IMR-90 (cell line): ENCODE results near the gene PRKN.

ENCODE experiments used
- BHLHE40 ChIP-seq: fragments of 150-350 bp; IDR thresholded peaks from 2 replicates; pipeline ENCODE4 v1.6.1; 2016; ENCODE audit warnings: mild to moderate bottlenecking, low read depth, low read length
- CEBPB ChIP-seq: IDR thresholded peaks from 2 replicates; pipeline ENCODE4 v1.6.1; 2012; ENCODE audit warnings: low read depth, low read length, improper control_type of control experiment
- CHD1 ChIP-seq: IDR thresholded peaks from 2 replicates; pipeline ENCODE4 v1.6.1; 2012; ENCODE audit warnings: low read depth, low read length, improper control_type of control experiment
- CTCF ChIP-seq: conservative IDR thresholded peaks from 2 replicates; pipeline ENCODE4 v1.5.1; 2012; ENCODE audit warnings: mild to moderate bottlenecking, low read depth, low read length, improper control_type of control experiment
- FOS ChIP-seq: fragments of 150-350 bp; IDR thresholded peaks from 2 replicates; pipeline ENCODE4 v1.6.1; 2016; ENCODE audit warnings: low read depth, low read length
- MAZ ChIP-seq: IDR thresholded peaks from 2 replicates; pipeline ENCODE4 v1.6.1; 2012; ENCODE audit warnings: low read depth, mild to moderate bottlenecking, low read length, improper control_type of control experiment, moderate library complexity, borderline replicate concordance
- MXI1 ChIP-seq: IDR thresholded peaks from 2 replicates; pipeline ENCODE4 v1.6.1; 2012; ENCODE audit warnings: low read depth, mild to moderate bottlenecking, low read length, moderate library complexity, borderline replicate concordance
- POLR2A ChIP-seq: IDR thresholded peaks from 2 replicates; pipeline ENCODE4 v1.6.1; 2012; ENCODE audit warnings: mild to moderate bottlenecking, low read depth, low read length
- RAD21 ChIP-seq: IDR thresholded peaks from 2 replicates; pipeline ENCODE4 v1.6.1; 2012; ENCODE audit warnings: low read length, improper control_type of control experiment
- RCOR1 ChIP-seq: IDR thresholded peaks from 2 replicates; pipeline ENCODE4 v1.6.1; 2012; ENCODE audit warnings: mild to moderate bottlenecking, low read length, improper control_type of control experiment; ENCODE audit not compliant: insufficient replicate concordance
- RFX5 ChIP-seq: IDR thresholded peaks from 2 replicates; pipeline ENCODE4 v1.8.0; 2012; ENCODE audit warnings: low read depth, mild to moderate bottlenecking, low read length, moderate library complexity
- SMC3 ChIP-seq: fragments of 150-350 bp; IDR thresholded peaks from 2 replicates; pipeline ENCODE4 v1.6.1; 2016; ENCODE audit warnings: low read depth, mild to moderate bottlenecking, antibody characterized with exemption, low read length, moderate library complexity
- TF ChIP-seq, protein P1 (sequence below): fragments of 150-350 bp; IDR thresholded peaks from 2 replicates; pipeline ENCODE4 v1.6.1; 2017; ENCODE audit warnings: mild to moderate bottlenecking, antibody characterized with exemption, low read length, low read depth

DNA sequence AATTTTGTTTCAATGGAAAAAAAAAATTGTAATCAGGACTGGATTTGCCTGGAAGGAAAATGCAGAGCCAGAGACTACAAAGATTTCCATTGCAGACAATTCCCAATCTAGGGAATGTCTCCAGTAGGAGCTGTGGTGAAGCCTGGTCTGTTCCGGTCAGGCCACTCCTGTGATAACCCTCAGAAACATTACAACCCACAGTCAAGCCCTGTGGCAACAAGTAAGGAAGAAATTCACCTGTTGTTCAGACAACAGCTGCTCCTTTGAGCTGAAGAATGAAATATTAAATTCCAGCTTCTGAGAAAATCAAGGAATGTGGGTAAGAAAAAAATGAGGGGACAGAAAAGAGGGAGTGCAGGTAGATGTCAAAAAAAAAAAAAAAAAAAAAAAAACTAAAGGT is 8.0 kb downstream of the PRKN start:
- TF ChIP-seq POLR2A, result no peak
- TF ChIP-seq MAZ, result no peak
- no peak for TF ChIP-seq CTCF
- TF ChIP-seq RFX5, result no peak
- TF ChIP-seq, protein P1, sequence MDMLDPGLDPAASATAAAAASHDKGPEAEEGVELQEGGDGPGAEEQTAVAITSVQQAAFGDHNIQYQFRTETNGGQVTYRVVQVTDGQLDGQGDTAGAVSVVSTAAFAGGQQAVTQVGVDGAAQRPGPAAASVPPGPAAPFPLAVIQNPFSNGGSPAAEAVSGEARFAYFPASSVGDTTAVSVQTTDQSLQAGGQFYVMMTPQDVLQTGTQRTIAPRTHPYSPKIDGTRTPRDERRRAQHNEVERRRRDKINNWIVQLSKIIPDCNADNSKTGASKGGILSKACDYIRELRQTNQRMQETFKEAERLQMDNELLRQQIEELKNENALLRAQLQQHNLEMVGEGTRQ, result no peak
- TF ChIP-seq FOS, result no peak
- no peak for TF ChIP-seq BHLHE40
- no peak for TF ChIP-seq CHD1
- TF ChIP-seq RAD21, result no peak
- TF ChIP-seq RCOR1, result no peak
- TF ChIP-seq SMC3, result no peak
- TF ChIP-seq CEBPB, result no peak
- no peak for TF ChIP-seq MXI1
